ENCODE results near the gene PLEKHJ1.

DNA sequence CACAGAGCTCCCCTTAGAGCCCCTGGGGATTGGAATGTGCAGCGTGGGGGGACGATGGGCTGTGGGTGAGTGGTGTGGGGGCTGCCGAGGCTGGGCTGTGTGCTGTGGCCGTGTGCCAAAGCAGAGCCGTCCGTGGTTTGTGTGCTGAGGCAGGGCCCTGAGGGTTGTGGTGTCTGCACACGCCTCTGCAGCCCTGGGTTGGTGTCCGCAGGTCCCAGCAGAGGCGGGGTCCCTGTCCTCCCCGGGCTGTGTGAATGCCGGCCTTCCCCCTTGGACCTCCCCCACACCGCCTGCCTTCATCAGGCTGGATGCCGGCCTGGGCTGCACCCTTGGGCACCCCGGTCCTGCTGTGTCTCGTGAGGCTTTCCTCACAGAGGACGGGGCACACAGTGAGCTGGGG lies 46.2 kb downstream of the PLEKHJ1 start:
- TF ChIP-seq, protein P1, sequence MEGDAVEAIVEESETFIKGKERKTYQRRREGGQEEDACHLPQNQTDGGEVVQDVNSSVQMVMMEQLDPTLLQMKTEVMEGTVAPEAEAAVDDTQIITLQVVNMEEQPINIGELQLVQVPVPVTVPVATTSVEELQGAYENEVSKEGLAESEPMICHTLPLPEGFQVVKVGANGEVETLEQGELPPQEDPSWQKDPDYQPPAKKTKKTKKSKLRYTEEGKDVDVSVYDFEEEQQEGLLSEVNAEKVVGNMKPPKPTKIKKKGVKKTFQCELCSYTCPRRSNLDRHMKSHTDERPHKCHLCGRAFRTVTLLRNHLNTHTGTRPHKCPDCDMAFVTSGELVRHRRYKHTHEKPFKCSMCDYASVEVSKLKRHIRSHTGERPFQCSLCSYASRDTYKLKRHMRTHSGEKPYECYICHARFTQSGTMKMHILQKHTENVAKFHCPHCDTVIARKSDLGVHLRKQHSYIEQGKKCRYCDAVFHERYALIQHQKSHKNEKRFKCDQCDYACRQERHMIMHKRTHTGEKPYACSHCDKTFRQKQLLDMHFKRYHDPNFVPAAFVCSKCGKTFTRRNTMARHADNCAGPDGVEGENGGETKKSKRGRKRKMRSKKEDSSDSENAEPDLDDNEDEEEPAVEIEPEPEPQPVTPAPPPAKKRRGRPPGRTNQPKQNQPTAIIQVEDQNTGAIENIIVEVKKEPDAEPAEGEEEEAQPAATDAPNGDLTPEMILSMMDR (IDR thresholded peaks at IDR 0.05) = no peak
- TF ChIP-seq POLR2A (IDR thresholded peaks at IDR 0.05) = no peak

Measured in right lobe of liver (tissue), 4 donors.